HCT116 (cell line): ENCODE results near the gene XKR3.

ENCODE experiments used
- ATF3 ChIP-seq: IDR thresholded peaks from 2 replicates; pipeline ENCODE4 v1.6.1; 2012
- EGR1 ChIP-seq: IDR thresholded peaks from 2 replicates; pipeline ENCODE4 v1.6.1; 2012; ENCODE audit warnings: low read depth
- EZH2 ChIP-seq: fragments of 200-600 bp; sonication (generic); IDR thresholded peaks from 2 replicates; pipeline ENCODE4 v1.6.1; 2017; ENCODE audit warnings: antibody characterized with exemption, mixed run types
- EZH2phosphoT487 ChIP-seq: fragments of 200-600 bp; IDR thresholded peaks from 2 replicates; pipeline ENCODE4 v1.6.1; 2018; ENCODE audit warnings: antibody characterized with exemption, borderline replicate concordance
- FOSL1 ChIP-seq: IDR thresholded peaks from 2 replicates; pipeline ENCODE4 v1.6.1; 2012; ENCODE audit warnings: low read depth
- JUND ChIP-seq: IDR thresholded peaks from 2 replicates; pipeline ENCODE4 v1.6.1; 2012
- POLR2A ChIP-seq: IDR thresholded peaks from 2 replicates; pipeline ENCODE4 v1.7.0; 2011; ENCODE audit warnings: borderline replicate concordance; ENCODE audit not compliant: insufficient read depth, insufficient read length; ENCODE audit errors: extremely low read depth
- POLR2AphosphoS5 ChIP-seq: IDR thresholded peaks from 2 replicates; pipeline ENCODE4 v1.6.1; 2011; ENCODE audit warnings: mild to moderate bottlenecking, low read depth, low read length, moderate library complexity
- REST ChIP-seq: IDR thresholded peaks from 2 replicates; pipeline ENCODE4 v1.6.1; 2012; ENCODE audit warnings: low read depth
- SP1 ChIP-seq: IDR thresholded peaks from 2 replicates; pipeline ENCODE4 v1.6.1; 2012; ENCODE audit warnings: low read depth
- SRF ChIP-seq: IDR thresholded peaks from 2 replicates; pipeline ENCODE4 v1.6.1; 2012; ENCODE audit warnings: low read depth
- ZBTB33 ChIP-seq: IDR thresholded peaks from 2 replicates; pipeline ENCODE4 v1.6.1; 2011; ENCODE audit warnings: mild to moderate bottlenecking, low read length, moderate library complexity; ENCODE audit not compliant: insufficient replicate concordance; ENCODE audit errors: extremely low read depth
- TF ChIP-seq, protein P1 (sequence below), 3 experiments: fragments of 200-600 bp in 1 of 3; sonication (generic) in 1 of 3; IDR thresholded peaks in 2 of 3; conservative IDR thresholded peaks in 1 of 3; 2 replicates each; pipeline ENCODE4 v1.5.1; 2012 to 2017; ENCODE audit warnings: low read depth in 2 of 3, low read length in 2 of 3, antibody characterized with exemption in 1 of 3, borderline replicate concordance in 1 of 3, control low read depth in 1 of 3, mild to moderate bottlenecking in 1 of 3, mixed read lengths in 1 of 3, mixed run types in 1 of 3, moderate library complexity in 1 of 3; ENCODE audit not compliant: insufficient read depth in 1 of 3

GRCh38 chr22:16838073-16838472, 12.9 kb upstream of the XKR3 start:
- TF ChIP-seq SRF (no peak), EZH2phosphoT487 (no peak), POLR2AphosphoS5 (no peak), ZBTB33 (no peak), EZH2 (no peak), JUND (no peak), POLR2A (no peak), SP1 (no peak), FOSL1 (no peak), EGR1 (no peak), REST (no peak), ATF3 (no peak)
- TF ChIP-seq, protein P1, sequence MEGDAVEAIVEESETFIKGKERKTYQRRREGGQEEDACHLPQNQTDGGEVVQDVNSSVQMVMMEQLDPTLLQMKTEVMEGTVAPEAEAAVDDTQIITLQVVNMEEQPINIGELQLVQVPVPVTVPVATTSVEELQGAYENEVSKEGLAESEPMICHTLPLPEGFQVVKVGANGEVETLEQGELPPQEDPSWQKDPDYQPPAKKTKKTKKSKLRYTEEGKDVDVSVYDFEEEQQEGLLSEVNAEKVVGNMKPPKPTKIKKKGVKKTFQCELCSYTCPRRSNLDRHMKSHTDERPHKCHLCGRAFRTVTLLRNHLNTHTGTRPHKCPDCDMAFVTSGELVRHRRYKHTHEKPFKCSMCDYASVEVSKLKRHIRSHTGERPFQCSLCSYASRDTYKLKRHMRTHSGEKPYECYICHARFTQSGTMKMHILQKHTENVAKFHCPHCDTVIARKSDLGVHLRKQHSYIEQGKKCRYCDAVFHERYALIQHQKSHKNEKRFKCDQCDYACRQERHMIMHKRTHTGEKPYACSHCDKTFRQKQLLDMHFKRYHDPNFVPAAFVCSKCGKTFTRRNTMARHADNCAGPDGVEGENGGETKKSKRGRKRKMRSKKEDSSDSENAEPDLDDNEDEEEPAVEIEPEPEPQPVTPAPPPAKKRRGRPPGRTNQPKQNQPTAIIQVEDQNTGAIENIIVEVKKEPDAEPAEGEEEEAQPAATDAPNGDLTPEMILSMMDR (IDR thresholded peaks at IDR 0.05 in 2 of 3, conservative IDR thresholded peaks at IDR 0.05 in 1 of 3; ENCODE audit: borderline replicate concordance in 1 of 3, insufficient read depth in 1 of 3, low read depth in 2 of 3, low read length in 2 of 3), result no peak
